Measurements from ENCODE around the gene ADCY4. TPM values are rescaled to one million over a fixed set of nuclear protein-coding genes. Genes with fewer than 3 reads are reported as not detected.

Gene ADCY4
- total and polyA plus RNA-seq, 2 experiments from 2014 or later: 0.22 to 0.38 TPM

DNA sequence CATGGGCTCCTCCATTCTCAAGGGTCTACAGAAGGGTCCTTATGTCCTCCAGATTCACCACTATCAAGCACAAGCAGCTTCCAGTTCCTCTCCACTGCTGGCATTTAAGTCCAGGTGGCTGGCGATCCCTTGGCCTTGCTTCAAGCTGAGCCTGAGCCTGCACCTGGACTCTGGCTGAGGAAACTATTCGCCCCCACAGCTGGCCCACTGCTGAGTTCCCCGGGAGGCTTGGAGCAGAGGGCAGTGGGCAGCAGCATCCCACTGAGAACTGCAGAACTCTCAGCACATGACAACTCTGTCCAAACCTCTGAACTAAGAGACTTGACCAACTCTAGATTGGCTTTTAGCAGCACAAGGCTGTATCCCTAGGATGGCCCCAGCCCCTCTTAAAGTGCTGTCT lies 52.1 kb downstream of the ADCY4 start:
- Histone ChIP-seq H3K9ac (no peak overlapping the region), H3K79me2 (ENCODE audit: insufficient read depth) (no peaks in the 10 kb centered on the region), H3K9me2 (ENCODE audit: insufficient read depth) (no peaks in the 10 kb centered on the region), H3F3A (ENCODE audit: insufficient read depth) (no peaks in the 10 kb centered on the region), H2AFZ (no peak overlapping the region), H3K36me3 (ENCODE audit: low read depth) (no peaks in the 10 kb centered on the region), H4K20me1 (ENCODE audit: insufficient read depth) (no peaks in the 10 kb centered on the region), H3K4me3 (no peak overlapping the region), H3K4me1 (ENCODE audit: insufficient read depth) (peaks cover 16% of the 10 kb centered on the region; the same call in 1 of the 2 replicates), H3K9me3 (ENCODE audit: low read depth) (no peaks in the 10 kb centered on the region), H3K4me2 (ENCODE audit: unreplicated experiment) (no peak overlapping the region), H3K27me3 (replicated peaks; ENCODE audit: insufficient read depth) (no peaks in the 10 kb centered on the region), H3K27ac (no peak overlapping the region)
- in situ Hi-C loops (cut with MboI): no loop called here
- no peak for DNase-seq
- WGBS, 2 experiments (ENCODE audit: low coverage in 1 of 2, low lambda C conversion rate in 2 of 2, missing lambda C conversion rate in 2 of 2): 67 to 75% methylated on average over 3 of the region's 3 CpGs
- no peak for TF ChIP-seq EZH2phosphoT487 (IDR thresholded peaks at IDR 0.05; ENCODE audit: insufficient read depth, low read depth)
- no peak for TF ChIP-seq EZH2 (IDR thresholded peaks at IDR 0.05; ENCODE audit: insufficient read depth, poor library complexity, severe bottlenecking)

DNA sequence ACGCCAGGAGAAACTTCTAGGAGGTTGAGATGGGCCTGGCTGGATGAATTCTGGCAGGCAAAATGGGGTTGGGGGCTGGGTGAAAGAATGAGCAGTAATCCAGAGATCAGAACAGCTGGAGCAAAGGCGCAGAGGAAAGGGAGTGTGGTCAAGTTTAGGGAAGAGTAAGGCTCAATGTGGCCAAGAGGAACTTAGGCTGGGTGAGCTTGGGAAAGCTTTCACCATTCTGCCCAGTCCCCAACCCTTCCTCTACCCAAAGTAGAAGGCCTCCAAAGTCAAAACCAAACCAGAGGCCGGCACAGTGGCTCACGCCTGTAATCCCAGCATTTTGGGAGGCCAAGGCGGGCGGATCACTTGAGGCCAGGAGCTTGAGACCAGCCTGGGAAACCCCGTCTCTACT lies 53.2 kb downstream of the ADCY4 start:
- TF ChIP-seq EZH2 (IDR thresholded peaks at IDR 0.05; ENCODE audit: insufficient read depth, poor library complexity, severe bottlenecking) (no peak), EZH2phosphoT487 (IDR thresholded peaks at IDR 0.05; ENCODE audit: insufficient read depth, low read depth) (no peak)
- no peaks in the 10 kb centered on the region for H3K9me3 ChIP-seq (ENCODE audit: low read depth)
- in situ Hi-C loops (cut with MboI): no loop called here
- no peak overlapping the region for H3K4me2 ChIP-seq (ENCODE audit: unreplicated experiment)
- WGBS, 2 experiments (ENCODE audit: low coverage in 1 of 2, low lambda C conversion rate in 2 of 2, missing lambda C conversion rate in 2 of 2): 75 to 81% methylated on average over 7 of the region's 7 CpGs
- H3K4me3 ChIP-seq: no peak overlapping the region
- peaks cover 16% of the 10 kb centered on the region; the same call in 1 of the 2 replicates for H3K4me1 ChIP-seq (ENCODE audit: insufficient read depth)
- no peaks in the 10 kb centered on the region for H3K27me3 ChIP-seq (replicated peaks; ENCODE audit: insufficient read depth)
- no peak for DNase-seq
- H3K9ac ChIP-seq: no peak overlapping the region
- H3K36me3 ChIP-seq (ENCODE audit: low read depth): no peaks in the 10 kb centered on the region
- H3K27ac ChIP-seq: no peak overlapping the region
- no peaks in the 10 kb centered on the region for H3K9me2 ChIP-seq (ENCODE audit: insufficient read depth)
- H2AFZ ChIP-seq: no peak overlapping the region
- no peaks in the 10 kb centered on the region for H3K79me2 ChIP-seq (ENCODE audit: insufficient read depth)
- H3F3A ChIP-seq (ENCODE audit: insufficient read depth): no peaks in the 10 kb centered on the region
- no peaks in the 10 kb centered on the region for H4K20me1 ChIP-seq (ENCODE audit: insufficient read depth)

DNA sequence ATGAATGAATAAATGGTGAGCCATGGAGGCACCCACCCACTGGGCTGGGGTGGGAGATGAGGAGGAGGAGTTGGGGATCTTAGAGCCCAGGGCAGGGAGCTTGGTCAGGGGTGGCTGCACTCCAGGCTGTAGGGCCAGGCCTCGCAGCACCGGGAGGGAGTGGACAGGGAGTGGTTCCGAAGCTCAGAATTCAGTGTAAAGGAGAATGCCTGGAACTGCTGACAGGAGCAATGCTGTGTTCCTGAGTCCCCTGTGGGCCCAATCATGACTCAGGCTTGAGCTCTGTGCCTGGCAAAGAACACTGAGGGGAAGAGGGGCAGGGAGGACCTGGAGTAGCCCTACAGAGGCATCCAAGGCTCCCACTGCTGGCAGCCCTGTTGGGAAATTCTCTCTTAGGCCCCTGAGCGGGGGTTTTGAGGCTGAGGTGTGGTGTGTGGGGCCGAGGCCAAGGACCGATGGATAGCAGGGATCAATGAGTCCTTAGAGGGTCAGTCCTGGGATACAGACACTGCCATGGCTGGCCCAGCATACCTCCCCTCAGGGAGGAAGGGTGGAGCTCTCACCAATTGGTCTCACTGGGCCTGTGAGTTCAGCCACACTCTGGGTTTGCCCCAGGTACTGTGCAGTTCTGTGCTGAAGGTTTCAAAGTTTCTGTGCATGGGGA lies 53.9 kb downstream of the ADCY4 start:
- Histone ChIP-seq H4K20me1 (ENCODE audit: insufficient read depth) (no peaks in the 10 kb centered on the region), H3K4me2 (ENCODE audit: unreplicated experiment) (no peak overlapping the region), H3K9ac (no peak overlapping the region), H3K9me3 (ENCODE audit: low read depth) (no peaks in the 10 kb centered on the region), H3K27me3 (replicated peaks; ENCODE audit: insufficient read depth) (no peaks in the 10 kb centered on the region), H2AFZ (no peak overlapping the region), H3K27ac (no peak overlapping the region), H3K79me2 (ENCODE audit: insufficient read depth) (no peaks in the 10 kb centered on the region), H3K4me3 (no peak overlapping the region), H3K36me3 (ENCODE audit: low read depth) (no peaks in the 10 kb centered on the region), H3K9me2 (ENCODE audit: insufficient read depth) (no peaks in the 10 kb centered on the region), H3K4me1 (ENCODE audit: insufficient read depth) (peaks cover 16% of the 10 kb centered on the region; the same call in 1 of the 2 replicates), H3F3A (ENCODE audit: insufficient read depth) (no peaks in the 10 kb centered on the region)
- peak; percentile 56 for DNase-seq
- 44 to 52% methylated on average over 6 of the region's 6 CpGs for WGBS, 2 experiments (ENCODE audit: low coverage in 1 of 2, low lambda C conversion rate in 2 of 2, missing lambda C conversion rate in 2 of 2)
- TF ChIP-seq EZH2 (IDR thresholded peaks at IDR 0.05; ENCODE audit: insufficient read depth, poor library complexity, severe bottlenecking): no peak
- in situ Hi-C loops (cut with MboI): no loop called here

DNA sequence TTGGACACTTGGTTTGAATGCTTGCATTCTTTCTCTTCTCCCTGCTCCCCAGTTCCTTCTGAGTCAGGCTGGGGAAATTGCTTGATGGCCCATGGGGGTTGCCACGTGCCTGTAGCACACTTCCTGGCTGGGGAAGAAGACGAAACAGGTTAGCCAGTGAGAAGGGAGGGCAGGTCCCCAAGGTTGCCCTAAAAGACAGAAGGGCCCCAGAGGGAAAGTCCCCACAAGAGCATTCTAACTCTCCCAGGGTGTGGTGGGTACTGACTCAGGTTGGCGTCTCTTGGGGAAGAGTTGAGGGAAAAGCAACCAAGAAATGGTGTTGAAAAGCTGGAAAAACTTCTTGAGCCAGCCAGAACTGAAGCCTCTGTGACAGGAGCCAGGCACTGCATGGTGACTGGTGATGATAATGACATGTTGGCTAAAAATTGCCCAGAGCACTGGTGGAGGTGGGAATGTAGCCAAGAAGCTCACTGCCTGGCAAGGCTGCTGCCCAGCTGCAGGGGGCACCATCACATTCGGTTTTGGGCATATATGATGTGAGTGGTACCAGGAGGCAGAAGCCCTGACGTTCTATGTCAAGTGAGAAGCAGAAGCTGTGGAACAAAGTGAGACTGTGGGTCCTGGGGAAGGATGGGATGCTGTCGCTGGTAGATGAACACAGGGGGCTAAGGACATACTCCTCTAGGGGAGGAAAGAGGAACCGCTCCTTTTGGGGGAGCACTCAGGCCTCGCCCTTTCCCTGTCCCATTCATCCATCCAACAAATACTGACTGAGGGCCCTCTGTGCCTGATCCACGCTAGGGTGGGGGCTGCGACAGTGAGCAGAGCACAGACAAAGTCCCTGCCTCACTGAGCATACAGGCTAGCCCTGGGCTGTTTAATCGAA lies 55.3 kb downstream of the ADCY4 start:
- in situ Hi-C loops (cut with MboI): no loop called here
- Histone ChIP-seq H3K4me2 (ENCODE audit: unreplicated experiment) (no peak overlapping the region), H4K20me1 (ENCODE audit: insufficient read depth) (no peaks in the 10 kb centered on the region), H3K4me3 (no peak overlapping the region), H3K36me3 (ENCODE audit: low read depth) (no peaks in the 10 kb centered on the region), H3K9ac (no peak overlapping the region), H2AFZ (0 out of 2 replicates have a peak overlapping the region, but pooled peaks have one; percentile 9), H3K27ac (no peak overlapping the region), H3K4me1 (ENCODE audit: insufficient read depth) (peaks cover 16% of the 10 kb centered on the region; the same call in 1 of the 2 replicates), H3K9me3 (ENCODE audit: low read depth) (no peaks in the 10 kb centered on the region), H3K27me3 (replicated peaks; ENCODE audit: insufficient read depth) (no peaks in the 10 kb centered on the region), H3K79me2 (ENCODE audit: insufficient read depth) (no peaks in the 10 kb centered on the region), H3K9me2 (ENCODE audit: insufficient read depth) (no peaks in the 10 kb centered on the region), H3F3A (ENCODE audit: insufficient read depth) (no peaks in the 10 kb centered on the region)
- peak; percentile 51 for DNase-seq
- 58 to 60% methylated on average over 11 of the region's 11 CpGs for WGBS, 2 experiments (ENCODE audit: low coverage in 1 of 2, low lambda C conversion rate in 2 of 2, missing lambda C conversion rate in 2 of 2)
- no peak for TF ChIP-seq EZH2 (IDR thresholded peaks at IDR 0.05; ENCODE audit: insufficient read depth, poor library complexity, severe bottlenecking)
- TF ChIP-seq EZH2phosphoT487 (IDR thresholded peaks at IDR 0.05; ENCODE audit: insufficient read depth, low read depth): no peak

Data from GM23248 (cell line).